Fibroblast of gingiva (primary cell): ENCODE data around the gene MYO3B.
A peak's percentile ranks its signal among the peaks of the same experiment; 100 is the strongest.

Experiments used
- DNase-seq: peaks from one replicate; pipeline ENCODE4 v3.0.0-alpha.2; 2011; ENCODE audit warnings: low read depth

MYO3B gene, protein sequence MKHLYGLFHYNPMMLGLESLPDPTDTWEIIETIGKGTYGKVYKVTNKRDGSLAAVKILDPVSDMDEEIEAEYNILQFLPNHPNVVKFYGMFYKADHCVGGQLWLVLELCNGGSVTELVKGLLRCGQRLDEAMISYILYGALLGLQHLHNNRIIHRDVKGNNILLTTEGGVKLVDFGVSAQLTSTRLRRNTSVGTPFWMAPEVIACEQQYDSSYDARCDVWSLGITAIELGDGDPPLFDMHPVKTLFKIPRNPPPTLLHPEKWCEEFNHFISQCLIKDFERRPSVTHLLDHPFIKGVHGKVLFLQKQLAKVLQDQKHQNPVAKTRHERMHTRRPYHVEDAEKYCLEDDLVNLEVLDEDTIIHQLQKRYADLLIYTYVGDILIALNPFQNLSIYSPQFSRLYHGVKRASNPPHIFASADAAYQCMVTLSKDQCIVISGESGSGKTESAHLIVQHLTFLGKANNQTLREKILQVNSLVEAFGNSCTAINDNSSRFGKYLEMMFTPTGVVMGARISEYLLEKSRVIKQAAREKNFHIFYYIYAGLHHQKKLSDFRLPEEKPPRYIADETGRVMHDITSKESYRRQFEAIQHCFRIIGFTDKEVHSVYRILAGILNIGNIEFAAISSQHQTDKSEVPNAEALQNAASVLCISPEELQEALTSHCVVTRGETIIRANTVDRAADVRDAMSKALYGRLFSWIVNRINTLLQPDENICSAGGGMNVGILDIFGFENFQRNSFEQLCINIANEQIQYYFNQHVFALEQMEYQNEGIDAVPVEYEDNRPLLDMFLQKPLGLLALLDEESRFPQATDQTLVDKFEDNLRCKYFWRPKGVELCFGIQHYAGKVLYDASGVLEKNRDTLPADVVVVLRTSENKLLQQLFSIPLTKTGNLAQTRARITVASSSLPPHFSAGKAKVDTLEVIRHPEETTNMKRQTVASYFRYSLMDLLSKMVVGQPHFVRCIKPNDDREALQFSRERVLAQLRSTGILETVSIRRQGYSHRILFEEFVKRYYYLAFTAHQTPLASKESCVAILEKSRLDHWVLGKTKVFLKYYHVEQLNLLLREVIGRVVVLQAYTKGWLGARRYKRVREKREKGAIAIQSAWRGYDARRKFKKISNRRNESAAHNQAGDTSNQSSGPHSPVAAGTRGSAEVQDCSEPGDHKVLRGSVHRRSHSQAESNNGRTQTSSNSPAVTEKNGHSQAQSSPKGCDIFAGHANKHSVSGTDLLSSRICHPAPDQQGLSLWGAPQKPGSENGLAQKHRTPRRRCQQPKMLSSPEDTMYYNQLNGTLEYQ (N-terminal part only)

DNA sequence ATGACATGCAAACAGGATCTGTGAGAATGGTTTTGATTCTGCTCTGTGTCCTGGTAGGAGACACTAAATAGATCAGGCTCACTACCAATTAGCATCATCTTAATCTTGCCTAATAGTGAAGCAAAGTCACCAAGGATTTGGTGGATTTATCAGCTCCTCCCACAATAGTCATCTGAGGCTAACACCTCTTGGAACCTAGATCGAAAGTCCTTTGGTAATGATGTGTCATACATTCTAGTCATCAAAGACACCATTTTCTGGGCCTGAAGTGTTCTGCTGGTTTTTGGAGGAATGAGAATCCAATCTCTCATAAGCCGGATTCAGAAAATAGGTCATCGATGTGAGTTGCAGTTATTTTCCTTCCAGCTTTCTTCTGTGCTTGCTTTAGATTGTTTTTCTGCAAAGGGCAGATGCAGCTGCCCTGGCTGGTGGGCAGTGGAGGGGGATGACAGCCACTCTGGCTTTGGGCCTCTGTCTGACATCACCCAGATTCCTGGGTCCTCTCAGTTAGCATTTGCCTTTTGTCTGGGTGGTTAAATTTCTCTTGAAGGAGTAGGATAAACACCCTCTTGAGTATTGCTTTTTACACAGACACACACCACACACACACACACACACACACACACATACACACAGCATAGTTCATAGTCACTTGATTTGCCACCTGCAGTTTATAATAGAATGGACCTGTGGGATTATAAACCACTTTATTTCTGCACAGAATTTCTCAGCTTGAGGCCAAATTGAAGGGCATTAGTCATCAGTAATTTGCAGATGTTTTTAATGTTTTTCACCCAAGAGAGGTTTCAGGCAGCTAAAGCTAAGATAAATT, at the start of gene MYO3B:
Gene MYO3B, plus strand, starts transcription at position 198 of the 832 bp plus-strand sequence. Its CDS starts 141 bp downstream, at position 339.
- DNase-seq, result peak; percentile 69

DNA sequence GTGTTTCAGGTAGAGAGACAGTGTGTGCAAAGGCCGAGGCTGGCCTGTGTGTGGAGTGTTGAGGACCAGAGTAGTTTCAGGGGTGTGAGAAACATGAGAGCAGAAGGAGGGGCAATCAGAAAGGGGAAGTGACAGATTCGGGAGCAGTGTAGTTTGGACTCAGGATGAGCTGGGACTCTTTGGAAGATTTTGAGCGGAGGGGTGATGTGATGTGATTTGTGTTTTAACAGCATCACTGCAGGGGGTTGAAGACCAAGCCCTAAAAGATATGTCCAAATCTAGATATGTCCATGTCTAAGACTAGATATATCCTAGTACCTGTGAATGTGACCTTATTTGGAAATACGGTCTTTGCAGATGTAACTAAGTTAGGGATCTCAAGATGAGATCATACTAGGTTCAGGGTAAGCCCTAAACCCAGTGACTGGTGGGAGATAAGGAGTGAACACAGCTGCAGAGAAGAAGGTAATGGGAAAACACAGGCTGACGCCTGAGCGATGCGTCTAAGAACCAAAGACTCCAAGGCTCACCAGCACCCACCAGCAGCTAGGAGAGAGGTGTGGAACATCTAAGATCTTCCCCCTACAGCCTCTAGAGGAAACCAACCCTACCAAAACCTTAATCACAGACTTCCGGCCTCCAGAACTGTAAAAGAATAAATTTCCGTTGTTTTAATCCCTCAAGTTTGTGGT, 38.5 kb upstream of the MYO3B start:
- no peak for DNase-seq

DNA sequence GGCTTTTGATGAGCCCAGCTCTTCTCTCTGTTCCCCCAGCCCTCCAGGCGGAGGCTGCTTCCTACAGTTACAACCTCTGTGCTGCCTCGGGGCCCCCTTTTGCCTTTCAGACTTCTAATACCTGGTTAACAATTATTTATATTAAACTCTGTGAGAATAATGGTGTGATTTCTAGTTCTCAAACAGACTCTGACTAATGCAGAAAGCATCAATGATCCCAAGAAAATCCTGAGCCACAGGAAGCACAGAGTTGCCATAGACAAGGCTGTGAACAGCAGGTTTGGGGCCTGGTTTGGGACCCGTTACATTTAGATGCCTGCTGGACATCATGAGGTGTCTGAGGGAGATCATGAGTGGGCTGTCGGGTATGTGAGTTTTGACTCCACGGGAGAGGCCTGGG, 37.4 kb upstream of the MYO3B start:
- DNase-seq, result no peak

DNA sequence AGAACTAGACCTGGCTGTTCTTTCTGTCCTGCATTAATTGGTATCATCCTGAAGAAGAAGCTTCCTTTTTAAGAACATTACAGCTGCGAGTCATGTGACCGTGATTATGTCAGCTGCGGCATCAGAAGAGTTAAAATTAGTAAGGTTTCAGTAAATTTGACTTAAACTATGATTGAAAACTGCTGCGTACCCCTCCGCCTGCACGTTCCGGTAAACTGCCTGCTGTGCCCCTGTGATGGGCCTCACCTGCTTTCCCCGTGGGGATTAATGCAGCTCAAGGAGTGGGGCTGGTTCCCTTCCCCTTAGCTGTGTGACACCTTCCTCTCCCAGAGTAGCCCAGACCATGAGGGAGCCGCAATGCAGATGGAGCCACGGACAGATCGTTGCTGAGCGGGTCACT, 36.1 kb upstream of the MYO3B start:
- DNase-seq, result no peak

DNA sequence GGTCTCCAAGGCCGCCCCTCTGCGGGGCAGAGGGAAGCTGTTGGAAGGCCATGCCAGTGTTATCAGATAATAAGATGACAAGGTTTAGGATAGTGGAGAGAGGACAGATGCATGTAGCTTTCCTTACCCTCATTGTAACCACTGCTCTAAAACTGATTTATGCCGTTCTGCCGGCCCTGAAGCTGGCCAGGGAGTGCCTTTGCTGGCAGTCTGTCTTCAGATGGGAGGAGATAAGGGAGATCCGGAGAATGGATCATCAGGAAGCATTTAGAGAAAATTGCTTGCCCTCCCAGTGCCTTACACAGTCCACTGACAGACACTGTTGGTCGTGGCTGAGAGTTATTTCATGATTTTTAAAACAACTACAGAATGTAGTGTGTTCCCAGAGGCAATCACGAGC, 35.4 kb upstream of the MYO3B start:
- no peak for DNase-seq

DNA sequence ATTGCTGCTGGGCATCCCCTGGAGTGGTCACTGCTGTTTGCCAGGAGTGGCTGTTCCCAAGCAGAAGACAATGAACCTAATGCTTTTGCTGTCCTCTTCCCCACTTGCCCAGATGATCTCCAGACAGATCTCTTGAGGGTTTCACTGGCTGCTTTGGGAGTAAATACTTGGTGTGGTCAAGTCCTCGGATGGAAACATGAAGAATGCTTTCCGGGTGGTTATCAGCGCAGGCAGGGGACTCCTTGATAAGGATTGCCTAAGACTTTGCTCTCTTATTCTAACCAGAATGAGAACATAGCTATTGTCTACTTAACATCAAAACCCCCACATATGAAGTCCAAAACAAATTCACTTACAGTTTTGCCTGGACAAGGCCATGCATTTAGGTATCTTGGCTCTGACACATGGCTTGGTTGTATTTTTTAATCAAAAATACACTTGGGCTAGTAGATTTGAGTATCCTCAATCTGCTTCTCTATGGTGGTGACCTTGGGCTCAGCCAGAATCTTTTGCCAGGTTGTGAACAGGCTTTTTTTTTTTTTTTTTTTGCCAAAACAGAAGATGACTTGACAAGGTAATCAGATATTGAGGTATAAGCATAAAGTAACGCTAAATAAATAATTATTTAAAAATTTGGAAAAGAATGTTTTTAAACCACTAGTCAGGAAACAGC, 34.8 kb upstream of the MYO3B start:
- no peak for DNase-seq

DNA sequence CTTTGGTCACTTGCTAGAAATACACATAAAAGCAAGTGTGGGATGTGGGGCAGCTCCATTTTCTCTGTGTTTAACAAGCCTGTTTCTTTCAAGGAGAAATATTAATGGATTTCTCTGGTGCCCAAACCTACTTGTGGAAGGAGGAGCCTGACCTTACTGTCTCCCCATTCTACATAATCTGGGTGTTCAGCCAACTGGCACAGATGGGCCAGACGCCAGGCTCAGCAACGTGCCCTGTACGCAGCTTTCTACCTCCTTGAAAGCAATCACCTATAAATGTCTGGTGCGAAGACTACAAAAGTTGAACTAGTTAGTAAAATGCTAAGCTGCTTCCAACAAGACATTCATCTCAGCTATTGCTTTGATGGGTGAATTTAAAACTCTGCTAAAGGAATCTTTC, 33.2 kb upstream of the MYO3B start:
- no peak for DNase-seq

DNA sequence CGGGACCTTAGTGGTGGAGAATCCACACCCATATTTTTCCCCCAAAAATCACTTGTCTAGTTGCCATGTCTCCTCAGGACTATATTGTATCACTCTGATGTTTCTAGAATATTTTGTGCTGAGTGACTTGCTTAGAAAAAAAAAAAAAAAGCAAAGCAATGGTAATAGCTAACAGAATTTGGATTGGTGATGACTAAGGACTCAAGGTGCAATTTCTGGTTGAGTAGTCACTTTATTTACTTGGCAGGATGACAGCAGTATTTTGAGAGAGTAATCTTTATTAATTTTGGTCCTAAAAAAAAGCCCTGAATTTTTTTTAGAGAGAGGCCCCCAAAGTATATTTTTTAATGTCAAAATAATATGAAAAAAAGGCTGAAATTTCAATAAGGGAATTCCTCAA, 32.8 kb upstream of the MYO3B start:
- DNase-seq, result no peak

DNA sequence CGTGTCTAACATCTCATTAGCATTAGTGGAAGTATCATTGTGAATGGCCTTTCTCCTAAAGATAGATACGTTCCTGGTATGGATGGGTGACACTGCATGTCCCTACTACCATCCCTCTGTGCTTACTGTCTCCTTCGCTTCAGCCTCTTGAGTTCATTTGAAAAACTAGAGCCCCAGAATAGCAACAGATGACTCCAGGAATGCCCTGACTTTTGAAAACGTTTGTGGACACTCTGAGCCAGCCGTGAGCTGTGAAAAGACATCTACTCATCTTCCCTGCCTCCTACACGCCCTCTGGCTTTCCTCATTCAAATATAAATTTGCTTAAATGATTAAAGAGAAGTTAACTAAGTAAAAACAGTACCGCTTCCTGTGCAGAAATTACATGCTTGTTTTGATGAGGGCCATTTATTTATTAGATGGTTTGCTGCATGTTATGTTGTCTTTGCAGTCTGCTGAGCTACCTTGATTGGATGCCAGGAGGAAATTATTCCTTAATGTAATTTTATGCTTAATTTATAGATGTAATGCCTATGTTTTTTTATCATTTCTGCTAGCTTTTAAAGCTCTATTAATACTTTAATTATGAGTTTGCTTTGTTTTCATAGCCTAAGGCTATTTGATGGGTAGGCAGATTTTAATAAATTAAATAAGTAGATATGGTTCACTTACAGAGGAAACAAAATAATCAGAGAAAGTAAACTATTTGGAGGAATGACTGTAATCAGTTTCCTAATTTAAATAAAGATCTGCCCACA, 32.1 kb upstream of the MYO3B start:
- no peak for DNase-seq

DNA sequence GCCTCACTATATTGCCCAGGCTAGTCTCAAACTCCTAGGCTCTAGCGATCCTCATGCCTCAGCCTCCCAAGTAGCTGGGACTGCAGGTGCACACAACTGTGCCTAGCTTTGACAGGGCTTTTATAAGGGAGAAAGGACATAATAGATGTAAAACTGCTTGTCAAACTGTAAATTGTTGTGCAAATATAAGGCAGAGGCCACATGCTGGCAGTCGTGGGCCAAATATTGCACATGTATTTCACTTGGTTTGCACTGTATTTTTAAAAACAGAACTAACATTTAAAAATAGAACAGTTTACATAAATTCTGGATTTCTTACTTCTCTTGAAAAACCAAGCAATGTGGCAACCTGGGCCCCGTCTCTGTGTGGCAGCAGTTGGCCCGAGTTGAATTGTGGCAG, 31.2 kb upstream of the MYO3B start:
- no peak for DNase-seq

DNA sequence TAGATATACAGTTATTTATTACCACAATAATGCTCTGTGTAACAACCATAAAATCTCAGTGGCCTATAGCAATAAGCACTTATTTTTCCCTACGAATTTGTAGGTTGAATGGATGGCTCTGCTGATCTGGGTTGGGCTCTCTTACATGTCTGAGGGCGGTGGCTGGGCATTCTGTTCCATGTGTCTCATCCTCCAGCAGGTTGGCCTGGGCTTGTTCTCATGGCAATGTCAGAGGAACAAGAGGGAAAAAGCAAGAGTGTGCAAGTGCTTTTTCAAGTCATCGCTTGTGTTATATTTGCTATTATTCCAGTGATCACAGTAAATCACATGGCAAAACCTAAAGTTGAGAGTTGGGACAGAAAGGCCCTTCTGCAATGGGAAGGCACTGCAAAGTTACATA, 30.4 kb upstream of the MYO3B start:
- no peak for DNase-seq

DNA sequence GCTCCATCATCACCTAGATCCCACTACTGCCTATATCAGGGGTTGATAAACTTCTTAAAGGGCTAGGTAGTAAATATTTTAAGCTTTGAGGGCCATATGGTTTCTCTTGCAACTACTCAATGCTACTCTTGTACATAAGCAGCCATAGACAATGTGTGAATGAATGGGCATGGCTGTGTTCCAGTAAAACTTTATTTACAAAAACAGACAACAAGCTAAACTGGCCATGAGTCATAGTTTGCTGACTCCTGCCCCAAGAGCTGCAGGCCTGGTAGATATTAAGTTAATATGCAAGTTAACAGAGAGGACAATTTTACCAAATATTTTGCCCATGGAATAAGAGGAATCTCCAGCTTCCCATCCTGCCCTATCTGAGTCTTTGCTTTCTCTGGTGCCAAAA, 29.8 kb upstream of the MYO3B start:
- DNase-seq, result no peak

DNA sequence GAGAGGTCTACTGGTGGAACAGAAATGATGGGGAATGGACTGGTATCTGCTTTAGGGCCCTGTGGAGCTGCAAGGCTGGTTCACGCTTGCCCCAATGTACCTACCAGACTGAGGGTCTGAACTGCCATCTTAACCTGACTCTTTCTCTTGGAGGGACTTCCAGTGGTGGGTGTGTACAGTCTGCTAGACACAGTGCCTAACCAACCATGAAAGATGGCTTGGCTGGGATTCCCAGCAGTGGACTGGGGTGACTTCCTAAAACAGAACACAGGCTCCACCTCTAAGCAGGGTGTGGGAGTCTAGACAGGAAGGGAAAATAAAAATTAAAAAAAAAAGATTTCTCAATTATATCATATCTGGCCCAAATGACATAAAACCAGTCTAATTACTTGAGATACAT, 25.5 kb upstream of the MYO3B start:
- no peak for DNase-seq

DNA sequence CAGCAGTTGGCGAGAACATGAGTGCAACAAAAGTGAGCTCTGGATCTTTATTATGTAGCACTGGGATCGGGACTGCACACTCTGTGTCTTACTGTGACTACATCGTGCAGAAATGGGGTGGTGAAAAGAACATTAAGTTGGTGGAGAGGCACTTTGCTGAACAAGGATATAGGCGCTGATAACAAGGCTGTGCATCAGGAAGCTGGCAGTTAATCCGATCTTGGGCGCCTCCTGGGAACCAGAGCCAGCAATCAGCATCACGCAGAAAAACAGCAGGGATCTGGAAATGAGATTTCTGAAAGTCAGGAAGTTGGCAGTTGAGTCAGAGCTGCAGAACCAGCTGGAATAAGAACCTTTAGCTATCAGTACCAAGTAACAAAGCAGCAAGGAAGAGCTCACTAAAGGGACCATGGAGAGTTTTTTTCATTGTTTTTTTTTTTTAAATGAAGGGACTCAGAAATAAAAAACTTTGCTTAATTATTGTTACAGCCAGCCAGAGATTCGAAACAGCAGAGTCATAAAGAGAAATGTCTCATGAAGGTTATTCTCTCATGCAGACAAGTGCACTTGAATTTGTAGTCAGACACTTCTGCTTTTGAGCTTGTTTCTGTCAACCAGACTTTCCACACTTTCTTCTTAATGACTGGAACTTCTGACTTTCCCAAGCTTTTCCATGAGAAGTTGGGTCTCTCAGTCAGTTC, 22.8 kb upstream of the MYO3B start:
- DNase-seq, result peak; percentile 14

DNA sequence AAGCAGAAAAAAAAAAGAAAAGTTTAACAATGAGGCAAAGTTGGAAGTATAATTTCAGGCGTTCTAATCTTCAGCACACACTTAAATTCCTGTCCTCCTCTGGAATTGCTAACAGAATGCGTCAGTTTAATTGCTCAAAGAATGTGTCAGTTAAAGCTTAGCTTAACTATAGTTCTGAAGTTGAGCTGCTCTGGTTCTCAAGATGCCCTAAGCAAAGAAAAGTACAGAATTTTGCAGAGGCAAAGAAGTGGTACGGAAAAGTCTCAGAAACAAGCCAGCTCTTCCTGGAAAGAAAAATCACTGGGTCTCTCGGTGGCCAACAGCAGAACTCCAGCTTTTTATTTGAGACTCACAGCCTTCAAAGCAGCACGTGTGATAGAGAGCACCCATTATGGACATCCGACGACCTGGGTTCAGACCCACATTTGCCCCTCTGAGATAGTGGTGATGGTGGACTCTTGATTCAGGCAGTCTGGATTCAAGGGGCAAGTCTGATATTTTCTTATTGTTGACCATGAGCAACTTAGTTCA, 22.2 kb upstream of the MYO3B start:
- no peak for DNase-seq

DNA sequence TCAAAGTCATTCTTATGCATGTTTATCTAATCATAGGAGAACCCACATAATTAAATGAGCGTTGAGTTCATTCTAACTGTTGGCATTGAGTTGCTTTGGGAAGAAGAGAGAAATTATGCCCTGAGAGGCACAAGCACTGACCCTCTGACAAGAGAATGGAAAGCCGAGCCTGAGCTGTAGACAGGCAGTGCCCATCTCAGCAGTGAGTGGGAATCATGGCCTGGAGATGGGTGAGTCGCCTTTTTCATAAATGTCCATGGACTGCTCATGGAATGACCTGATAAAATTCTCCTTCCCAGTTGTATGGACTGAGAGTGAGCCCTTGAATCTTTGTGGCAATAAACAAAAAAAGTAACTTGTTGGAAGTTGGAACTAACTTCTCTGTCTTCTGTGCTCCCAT, 21.4 kb upstream of the MYO3B start:
- no peak for DNase-seq

DNA sequence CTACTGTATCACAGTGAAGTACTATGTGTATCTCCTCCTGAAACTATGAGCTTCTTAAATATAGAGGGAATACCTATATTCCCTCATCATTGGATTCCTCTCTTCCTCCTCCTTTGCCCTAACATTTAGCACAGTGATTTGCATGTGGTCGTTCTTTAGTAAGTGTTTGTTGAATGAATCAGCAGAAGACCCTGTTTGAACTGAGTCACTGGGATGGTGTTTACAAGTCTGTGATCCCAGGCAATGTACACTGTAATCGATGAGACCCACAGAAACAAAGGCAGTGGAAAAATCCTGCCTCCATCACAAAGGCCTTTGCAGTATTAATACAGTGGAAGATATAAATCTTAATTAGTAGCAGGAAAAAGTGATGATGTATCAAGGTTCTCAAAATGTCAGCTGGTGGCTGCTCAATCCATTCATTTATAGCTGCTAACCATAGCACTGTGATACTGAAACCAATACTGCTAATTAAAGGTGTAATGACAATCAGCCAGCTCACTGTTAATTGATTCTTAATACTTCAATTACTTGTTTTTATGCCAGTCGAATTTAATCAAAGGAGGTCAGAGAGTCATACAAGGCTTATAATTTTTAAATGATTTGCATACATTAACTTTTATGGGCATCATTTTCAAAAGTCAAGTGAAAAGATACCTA, 20.8 kb upstream of the MYO3B start:
- no peak for DNase-seq

DNA sequence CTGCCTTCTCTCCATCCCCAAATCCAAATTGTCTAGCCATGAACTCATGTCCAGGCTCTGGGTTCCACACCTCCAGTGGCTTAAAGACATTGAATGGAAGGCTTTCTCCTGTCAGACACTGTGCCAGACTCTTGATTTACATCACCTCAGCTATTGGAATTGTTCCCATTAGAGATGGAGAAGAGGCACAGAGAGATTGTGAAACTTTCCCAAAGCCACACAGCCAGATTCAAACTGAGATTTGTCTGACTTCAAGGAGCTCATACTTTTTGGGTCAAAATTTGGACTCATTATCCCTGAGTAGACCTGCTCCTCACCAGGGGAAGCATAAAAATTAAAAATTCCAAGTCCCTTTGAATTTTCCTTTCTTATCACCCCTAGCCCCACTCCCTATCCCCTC, 18.9 kb upstream of the MYO3B start:
- DNase-seq, result no peak
